H9 (cell line): ENCODE results near the gene CWC27. TPM values are rescaled to one million over a fixed set of nuclear protein-coding genes. Genes with fewer than 3 reads are reported as not detected.

Source experiments
- DNase-seq: peaks from one replicate; pipeline ENCODE4 v3.0.0-alpha.2; 2017
- H2AFZ ChIP-seq: one replicate; pipeline ENCODE4 v1.6.1; 2013; ENCODE audit warnings: mild to moderate bottlenecking, low read length, control low read depth, moderate library complexity
- H2AK5ac ChIP-seq: 2 replicates; pipeline ENCODE4 v1.6.1; 2013; ENCODE audit warnings: low read length, control low read depth, mixed read lengths; ENCODE audit not compliant: insufficient read length
- H2BK120ac ChIP-seq: one replicate; pipeline ENCODE4 v1.6.1; 2013; ENCODE audit warnings: low read depth, mild to moderate bottlenecking, low read length, control low read depth, inconsistent platforms; ENCODE audit not compliant: poor library complexity, severe bottlenecking
- H2BK12ac ChIP-seq: 2 replicates; pipeline ENCODE4 v1.6.1; 2013; ENCODE audit warnings: low read length, control low read depth, mixed read lengths, low read depth; ENCODE audit not compliant: insufficient read length
- H2BK15ac ChIP-seq: 2 replicates; pipeline ENCODE4 v1.6.1; 2013; ENCODE audit warnings: low read depth, low read length, control low read depth
- H2BK20ac ChIP-seq: one replicate; pipeline ENCODE4 v1.6.1; 2013; ENCODE audit warnings: low read depth, mild to moderate bottlenecking, low read length, control low read depth, inconsistent platforms; ENCODE audit not compliant: poor library complexity, severe bottlenecking
- H2BK5ac ChIP-seq: 2 replicates; pipeline ENCODE4 v1.6.1; 2013; ENCODE audit warnings: low read length, control low read depth, mixed read lengths; ENCODE audit not compliant: insufficient read length
- H3K14ac ChIP-seq: 2 replicates; pipeline ENCODE4 v1.6.1; 2013; ENCODE audit warnings: low read length, control low read depth; ENCODE audit not compliant: insufficient read depth
- H3K18ac ChIP-seq: 2 replicates; pipeline ENCODE4 v1.6.1; 2013; ENCODE audit warnings: low read depth, mild to moderate bottlenecking, mixed read lengths, low read length, control low read depth; ENCODE audit not compliant: insufficient read length
- H3K23ac ChIP-seq: 2 replicates; pipeline ENCODE4 v1.6.1; 2013; ENCODE audit warnings: low read length, control low read depth, mixed read lengths, low read depth; ENCODE audit not compliant: insufficient read length
- H3K23me2 ChIP-seq: 2 replicates; pipeline ENCODE4 v1.6.1; 2013; ENCODE audit warnings: low read depth, mild to moderate bottlenecking, mixed read lengths, low read length, control low read depth; ENCODE audit not compliant: insufficient read length, poor library complexity, severe bottlenecking
- H3K27ac ChIP-seq: 2 replicates; pipeline ENCODE4 v1.5.1; 2013; ENCODE audit warnings: low read length, control low read depth, mixed read lengths, low read depth; ENCODE audit not compliant: insufficient read length
- H3K27me3 ChIP-seq: 2 replicates; pipeline ENCODE4 v1.6.1; 2013; ENCODE audit warnings: low read length, control low read depth, inconsistent platforms; ENCODE audit not compliant: insufficient read depth
- H3K4ac ChIP-seq: 2 replicates; pipeline ENCODE4 v1.6.1; 2013; ENCODE audit warnings: low read depth, mild to moderate bottlenecking, control low read depth, inconsistent platforms, low read length, moderate library complexity
- H3K4me1 ChIP-seq: 2 replicates; pipeline ENCODE4 v1.6.1; 2013; ENCODE audit warnings: low read length, control low read depth, inconsistent platforms; ENCODE audit not compliant: insufficient read depth
- H3K4me2 ChIP-seq: 2 replicates; pipeline ENCODE4 v1.6.1; 2013; ENCODE audit warnings: low read length, control low read depth, mixed read lengths; ENCODE audit not compliant: insufficient read length, insufficient read depth
- H3K56ac ChIP-seq: 2 replicates; pipeline ENCODE4 v1.6.1; 2013; ENCODE audit warnings: low read depth, mild to moderate bottlenecking, mixed read lengths, low read length, control low read depth; ENCODE audit not compliant: insufficient read length
- H3K79me1 ChIP-seq: 2 replicates; pipeline ENCODE4 v1.6.1; 2013; ENCODE audit warnings: low read depth, mild to moderate bottlenecking, moderate library complexity, low read length, control low read depth, inconsistent platforms; ENCODE audit not compliant: insufficient read depth, poor library complexity, severe bottlenecking
- H3K79me2 ChIP-seq: 2 replicates; pipeline ENCODE4 v1.6.1; 2013; ENCODE audit warnings: low read length, control low read depth, inconsistent platforms; ENCODE audit not compliant: insufficient read depth
- H3K9ac ChIP-seq: 2 replicates; pipeline ENCODE4 v1.6.1; 2013; ENCODE audit warnings: low read length, control low read depth, mixed read lengths; ENCODE audit not compliant: insufficient read length; ENCODE audit errors: extremely low read depth
- H3K9me3 ChIP-seq: one replicate; pipeline ENCODE4 v1.6.1; 2013; ENCODE audit warnings: low read depth, low read length, inconsistent platforms; ENCODE audit not compliant: control insufficient read depth
- H3T11ph ChIP-seq: one replicate; pipeline ENCODE4 v1.6.1; 2013; ENCODE audit warnings: mild to moderate bottlenecking, low read length, control low read depth, inconsistent platforms
- H4K20me1 ChIP-seq: one replicate; pipeline ENCODE4 v1.6.1; 2013; ENCODE audit not compliant: control insufficient read depth, insufficient read length, insufficient read depth
- H4K5ac ChIP-seq: 2 replicates; pipeline ENCODE4 v1.6.1; 2013; ENCODE audit warnings: low read depth, mild to moderate bottlenecking, mixed read lengths, low read length, control low read depth; ENCODE audit not compliant: insufficient read length
- H4K8ac ChIP-seq: replicated peaks from 2 replicates; pipeline ENCODE4 v1.6.1; 2013; ENCODE audit warnings: low read length, control low read depth, mixed read lengths, low read depth; ENCODE audit not compliant: insufficient read length
- H4K91ac ChIP-seq: 2 replicates; pipeline ENCODE4 v1.6.1; 2013; ENCODE audit warnings: low read depth, mild to moderate bottlenecking, moderate library complexity, mixed read lengths, low read length, control low read depth; ENCODE audit not compliant: insufficient read length
- H3K27ac Mint-ChIP-seq, 3 experiments: 2 replicates in 2 of 3; 3 replicates in 1 of 3; pipeline ENCODE4 v1.8.0; 2020 to 2021; ENCODE audit warnings: mixed read lengths in 3 of 3, mild to moderate bottlenecking in 1 of 3, moderate library complexity in 1 of 3
- H3K27me3 Mint-ChIP-seq: 2 replicates; pipeline ENCODE4 v1.8.0; 2021; ENCODE audit warnings: low read depth, mild to moderate bottlenecking, moderate library complexity, mixed read lengths
- H3K36me3 Mint-ChIP-seq, 3 experiments: 2 replicates in 2 of 3; 3 replicates in 1 of 3; pipeline ENCODE4 v1.8.0; 2020 to 2021; ENCODE audit warnings: low read depth in 3 of 3, mixed read lengths in 3 of 3; ENCODE audit not compliant: insufficient read depth in 1 of 3
- H3K4me1 Mint-ChIP-seq, 2 experiments: 2 replicates each; pipeline ENCODE4 v1.8.0; 2020; ENCODE audit warnings: mixed read lengths in 2 of 2
- H3K4me3 Mint-ChIP-seq, 2 experiments: 2 replicates in 1 of 2; 3 replicates in 1 of 2; pipeline ENCODE4 v1.8.0; 2020 to 2021; ENCODE audit warnings: mild to moderate bottlenecking in 2 of 2, mixed read lengths in 2 of 2, moderate library complexity in 1 of 2
- H3K9me3 Mint-ChIP-seq, 2 experiments: 2 replicates in 1 of 2; 3 replicates in 1 of 2; pipeline ENCODE4 v1.8.0; 2020; ENCODE audit warnings: mild to moderate bottlenecking in 2 of 2, mixed read lengths in 2 of 2, moderate library complexity in 1 of 2
- CTCF ChIP-seq: fragments of 200-600 bp; sonication (generic); conservative IDR thresholded peaks from 3 replicates; pipeline ENCODE4 v1.8.0; 2021; ENCODE audit warnings: antibody characterized with exemption, mild to moderate bottlenecking
- total RNA-seq: library from RNA; stranded (reverse); gene quantifications from 2 replicates; pipeline ENCODE4 v1.2.1, GENCODE V29; 2021

The CWC27 gene
- total RNA-seq, 1 experiment from 2014 or later: 41.9 TPM

- Histone ChIP-seq H3K27ac (no peak overlapping the region), H4K8ac (no peak overlapping the region), H3T11ph (no peak overlapping the region), H4K5ac (no peak overlapping the region), H2AFZ (no peak overlapping the region), H2BK12ac (no peak overlapping the region), H3K9ac (no peak overlapping the region), H2AK5ac (no peak overlapping the region), H2BK120ac (no peak overlapping the region), H3K4me2 (no peak overlapping the region), H3K23me2 (no peaks in the 10 kb centered on the region), H3K27me3 (no peaks in the 10 kb centered on the region), H2BK5ac (no peak overlapping the region), H3K18ac (no peak overlapping the region), H3K23ac (no peak overlapping the region), H2BK20ac (no peak overlapping the region), H3K56ac (no peak overlapping the region), H3K79me1 (no peaks in the 10 kb centered on the region), H4K20me1 (no peaks in the 10 kb centered on the region), H3K4me1 (no peaks in the 10 kb centered on the region; the same call in 1 of the 2 replicates), H3K14ac (no peak overlapping the region), H3K4ac (no peak overlapping the region), H2BK15ac (no peak overlapping the region), H3K9me3 (no peaks in the 10 kb centered on the region), H4K91ac (no peak overlapping the region), H3K79me2 (no peaks in the 10 kb centered on the region)
- Mint-ChIP-seq H3K9me3 (no peaks in the 10 kb centered on the region), H3K4me1 (peaks cover 5 to 13% of the 10 kb centered on the region in 2 experiments), H3K36me3 (peaks cover 2 to 26% (median 19%) of the 10 kb centered on the region in 3 experiments), H3K27ac (no peak overlapping the region), H3K27me3 (no peaks in the 10 kb centered on the region), H3K4me3 (no peak overlapping the region)
- no peak for TF ChIP-seq CTCF
- no peak for DNase-seq
Observed at GRCh38 chr5:64742821-64743220, 25.9 kb upstream of the CWC27 start.
